Fibroblast of pulmonary artery (primary cell): ENCODE data around the gene ELL2.
"Not testable (repeated sequence)": the region's sequence is repeated elsewhere in the genome, so short reads cannot be mapped to it uniquely, and the experiment has no call there.

Experiments
- DNase-seq: peaks from one replicate; pipeline ENCODE4 v3.0.0-alpha.2; 2010; ENCODE audit warnings: low read depth
- H3K4me3 ChIP-seq: replicated peaks from 2 replicates; pipeline ENCODE4 v1.5.1; 2011; ENCODE audit warnings: low read depth, mild to moderate bottlenecking, control low read depth, low read length, moderate library complexity
- TF ChIP-seq, protein P1 (sequence below): IDR thresholded peaks from 2 replicates; pipeline ENCODE4 v1.5.1; 2011; ENCODE audit warnings: mild to moderate bottlenecking, control low read depth, low read length, inconsistent platforms; ENCODE audit errors: missing control alignments

Gene ELL2

DNA sequence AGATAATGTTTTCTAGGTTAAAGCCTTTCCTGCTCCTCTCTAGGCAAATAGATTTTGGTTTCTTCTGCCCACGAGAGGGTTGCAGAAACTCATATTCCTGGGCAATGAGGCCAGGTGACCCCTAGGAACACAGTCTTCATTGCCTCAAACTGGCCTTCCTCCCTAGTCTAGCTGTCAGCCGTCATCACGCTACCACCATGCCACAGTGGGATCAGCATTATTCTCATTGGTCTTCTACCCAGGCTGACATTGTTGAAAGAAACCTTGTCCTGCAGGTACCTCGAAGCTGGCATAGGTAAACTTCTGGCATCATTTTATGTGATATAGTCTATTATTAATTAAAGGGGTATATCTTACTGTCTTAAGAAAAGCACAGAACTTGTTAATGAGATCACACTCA lies 51.1 kb downstream of the ELL2 start:
- DNase-seq, result no peak
- TF ChIP-seq, protein P1, sequence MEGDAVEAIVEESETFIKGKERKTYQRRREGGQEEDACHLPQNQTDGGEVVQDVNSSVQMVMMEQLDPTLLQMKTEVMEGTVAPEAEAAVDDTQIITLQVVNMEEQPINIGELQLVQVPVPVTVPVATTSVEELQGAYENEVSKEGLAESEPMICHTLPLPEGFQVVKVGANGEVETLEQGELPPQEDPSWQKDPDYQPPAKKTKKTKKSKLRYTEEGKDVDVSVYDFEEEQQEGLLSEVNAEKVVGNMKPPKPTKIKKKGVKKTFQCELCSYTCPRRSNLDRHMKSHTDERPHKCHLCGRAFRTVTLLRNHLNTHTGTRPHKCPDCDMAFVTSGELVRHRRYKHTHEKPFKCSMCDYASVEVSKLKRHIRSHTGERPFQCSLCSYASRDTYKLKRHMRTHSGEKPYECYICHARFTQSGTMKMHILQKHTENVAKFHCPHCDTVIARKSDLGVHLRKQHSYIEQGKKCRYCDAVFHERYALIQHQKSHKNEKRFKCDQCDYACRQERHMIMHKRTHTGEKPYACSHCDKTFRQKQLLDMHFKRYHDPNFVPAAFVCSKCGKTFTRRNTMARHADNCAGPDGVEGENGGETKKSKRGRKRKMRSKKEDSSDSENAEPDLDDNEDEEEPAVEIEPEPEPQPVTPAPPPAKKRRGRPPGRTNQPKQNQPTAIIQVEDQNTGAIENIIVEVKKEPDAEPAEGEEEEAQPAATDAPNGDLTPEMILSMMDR, result no peak
- H3K4me3 ChIP-seq, result no peak overlapping the region

- TF ChIP-seq, protein P1, result no peak
- no peak overlapping the region for H3K4me3 ChIP-seq
- no peak for DNase-seq
These were observed 51.9 kb downstream of the ELL2 start for GRCh38 chr5:95909738-95910137.

DNA sequence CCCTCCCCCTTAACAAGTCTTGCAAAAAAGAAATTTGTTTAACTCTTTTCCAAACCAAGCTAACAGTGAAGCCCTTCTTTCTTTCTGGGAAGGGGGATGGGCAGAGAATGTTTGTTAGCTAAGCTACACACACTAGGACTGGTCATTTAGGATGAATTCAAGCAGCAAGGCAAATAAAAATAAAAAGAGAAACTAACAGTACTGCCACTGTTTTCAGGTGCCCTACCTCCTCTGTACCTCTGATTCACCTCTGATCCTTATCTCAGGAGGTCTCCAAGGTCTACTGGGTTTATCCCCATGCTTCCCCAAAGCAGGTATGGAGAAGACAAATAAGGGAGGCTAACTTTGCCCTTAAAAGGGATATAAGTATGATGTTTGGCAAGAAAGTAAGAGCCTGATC lies 52.9 kb downstream of the ELL2 start:
- TF ChIP-seq, protein P1, result no peak
- no peak overlapping the region for H3K4me3 ChIP-seq
- DNase-seq, result no peak

DNA sequence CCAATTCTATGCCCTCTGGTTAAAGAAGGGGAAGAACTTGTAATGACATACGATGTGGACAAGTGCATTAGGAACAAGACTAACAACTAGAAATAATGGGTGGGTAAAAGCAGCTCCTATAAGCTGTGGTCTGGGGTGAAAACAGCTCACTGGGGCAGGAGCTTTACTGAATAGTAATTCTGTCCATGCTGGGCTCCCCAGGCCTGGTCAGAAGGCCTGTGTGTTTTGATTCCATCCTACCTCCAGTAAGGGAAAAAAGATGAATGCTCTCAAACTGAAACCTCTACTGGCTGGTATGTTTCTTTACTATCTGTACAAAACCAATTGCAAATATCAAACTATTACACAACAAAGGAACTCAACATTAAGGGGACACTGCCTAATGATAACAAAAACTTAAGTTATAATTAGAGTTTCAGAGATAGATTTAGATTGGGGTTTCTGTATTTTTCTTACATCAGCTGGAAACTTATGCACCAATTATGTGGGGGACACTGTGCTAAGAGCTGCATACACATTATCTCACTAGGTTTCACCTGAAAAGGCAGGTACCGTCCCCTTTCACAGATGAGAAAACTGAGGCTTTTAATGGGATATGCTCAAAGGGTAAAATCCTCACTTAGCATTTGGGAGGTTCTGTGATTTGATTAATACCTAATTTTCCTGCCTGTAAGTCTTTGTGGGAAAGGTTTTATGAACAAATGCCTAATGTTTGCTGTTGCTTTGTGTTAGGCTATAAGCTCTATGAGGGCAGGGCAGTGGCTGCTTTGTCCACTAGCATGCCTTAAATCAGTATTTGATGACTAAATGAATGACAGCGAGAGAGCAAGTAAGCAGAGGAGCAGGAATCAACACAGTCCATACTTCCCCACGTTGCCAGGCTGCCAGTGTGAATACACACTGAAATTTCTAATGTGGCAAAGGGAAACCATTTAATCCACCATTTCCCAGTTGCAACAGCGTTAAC lies 53.6 kb downstream of the ELL2 start:
- H3K4me3 ChIP-seq, result no peak overlapping the region

DNA sequence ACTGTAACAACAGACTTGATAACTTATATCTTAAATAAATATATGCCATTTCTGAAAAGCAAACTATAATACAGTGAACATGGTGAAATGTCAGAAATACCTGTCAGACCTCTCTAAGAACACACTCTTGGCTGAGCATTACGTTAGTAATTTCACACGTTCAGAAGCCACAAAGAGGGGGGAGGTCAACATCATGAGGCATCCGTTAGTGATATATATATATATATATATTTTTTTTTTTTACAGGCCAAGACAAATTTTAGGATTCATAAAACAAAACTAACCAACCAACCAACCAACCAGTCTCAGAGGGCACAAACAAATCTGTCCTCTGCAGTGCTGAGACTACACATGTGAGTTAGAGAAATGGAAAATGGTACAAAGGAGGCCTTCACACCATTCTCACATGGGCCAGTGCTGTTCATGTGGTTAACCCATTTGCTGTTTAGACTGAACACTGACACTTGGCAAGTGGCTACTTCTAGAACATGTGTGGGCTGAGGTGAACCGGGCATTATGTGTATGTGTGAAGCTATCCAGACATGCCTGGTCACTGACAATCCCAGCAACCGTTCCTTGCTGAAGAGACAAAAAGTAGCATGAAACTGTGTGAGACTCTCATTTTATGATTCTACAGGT lies 54.5 kb downstream of the ELL2 start:
- no peak for DNase-seq
- no peak overlapping the region for H3K4me3 ChIP-seq

More for the DNA sequence above, 53.6 kb downstream of the ELL2 start:
- TF ChIP-seq, protein P1, result no peak
- no peak for DNase-seq

GRCh38 chr5:95906398-95906797 lies 55.3 kb downstream of the ELL2 start:
- not testable (repeated sequence) for H3K4me3 ChIP-seq, DNase-seq

More for the DNA sequence above, 54.5 kb downstream of the ELL2 start:
- TF ChIP-seq, protein P1, result no peak

DNA sequence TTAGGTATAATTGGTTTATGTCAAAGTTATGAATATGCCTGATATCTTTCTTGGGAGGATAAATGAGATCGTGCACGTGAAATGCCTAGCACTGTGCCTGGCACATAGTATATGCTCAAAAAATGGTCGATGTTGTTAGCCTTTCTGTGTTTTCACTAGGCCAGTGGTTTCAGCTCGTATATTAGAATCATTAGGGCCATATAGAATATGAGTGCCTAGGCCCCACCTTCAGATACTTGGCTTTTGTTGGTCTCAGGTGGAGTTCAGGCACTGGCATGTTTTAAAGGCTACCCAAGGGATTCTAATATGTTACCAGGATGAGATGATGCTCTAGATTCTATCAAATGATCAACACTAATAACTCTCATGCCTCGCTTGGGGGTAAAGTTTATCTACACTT lies 56.8 kb downstream of the ELL2 start:
- TF ChIP-seq, protein P1, result no peak
- no peak overlapping the region for H3K4me3 ChIP-seq
- DNase-seq, result no peak
